Right lobe of liver (tissue), 6 donors: ENCODE data around the gene SLC23A3. TPM values are rescaled to one million over a fixed set of nuclear protein-coding genes. Genes with fewer than 3 reads are reported as not detected.

Source experiments
- ATAC-seq, 4 donors: fragments of 200-7000 bp; cut with Tn5 transposase; one replicate each; pipeline ENCODE4 v1.9.1; 2020; ENCODE audit warnings: mild to moderate bottlenecking in 4 of 4, moderate library complexity in 4 of 4
- DNase-seq, 3 donors: peaks; one replicate each; pipeline ENCODE4 v3.0.0-alpha.2; 2020
- H3K27ac ChIP-seq, 3 donors: fragments of 200-600 bp; one replicate each; pipeline ENCODE4 v1.8.0; 2022
- H3K27me3 ChIP-seq, 2 donors: fragments of 200-600 bp; one replicate each; pipeline ENCODE4 v1.8.0; 2022
- H3K36me3 ChIP-seq, 4 donors: fragments of 200-600 bp; sonication (generic) in 1 of 4; one replicate each; pipeline versions ENCODE4 v1.5.1 to v1.8.0; 2017 to 2022; ENCODE audit warnings: control low read depth in 1 of 4
- H3K4me1 ChIP-seq, 4 donors: fragments of 200-600 bp; sonication (generic) in 1 of 4; one replicate each; pipeline versions ENCODE4 v1.5.1 to v1.8.0; 2017 to 2022; ENCODE audit warnings: control low read depth in 1 of 4
- H3K4me3 ChIP-seq, 3 donors: fragments of 200-600 bp; one replicate each; pipeline ENCODE4 v1.8.0; 2022
- H3K9me3 ChIP-seq, 4 donors: fragments of 200-600 bp; sonication (generic) in 1 of 4; one replicate each; pipeline versions ENCODE4 v1.5.1 to v1.8.0; 2017 to 2022; ENCODE audit warnings: control low read depth in 1 of 4
- POLR2A ChIP-seq: fragments of 450-650 bp; IDR thresholded peaks from one replicate; pipeline ENCODE4 v1.6.1; 2017; ENCODE audit warnings: antibody characterized with exemption, mild to moderate bottlenecking
- WGBS: methylation state at CpG from one replicate; pipeline ENCODE4 v1.1.6; 2018; ENCODE audit warnings: low coverage, low lambda C conversion rate; ENCODE audit not compliant: insufficient coverage; ENCODE audit errors: missing lambda C conversion rate; 5-methylcytosine and 5-hydroxymethylcytosine counted together
- intact Hi-C, 2 donors: fragments of 100-400 bp; cut with DNase I; formaldehyde crosslinking; loops; one replicate each; pipeline versions ENCODE4 v1.11.2 to v1.14.1; 2022
- total RNA-seq, 6 experiments: library from RNA; depleted of rRNA in 2 of 6; stranded (reverse); fragments of >200 nt in 2 of 6; fragmentation: NEBNext Ultra II Directional in 3 of 6; extraction: Animal tissue kit (Norgen Biotek cat#: 25700) in 3 of 6; gene quantifications; one replicate each; pipeline versions ENCODE4 v1.1.0 to v1.2.4, GENCODE V29; 2016 to 2023
- TF ChIP-seq, protein P1 (sequence below), 4 donors: fragments of 200-600 bp in 3 of 4; fragments of 450-650 bp in 1 of 4; IDR thresholded peaks; one replicate each; pipeline versions ENCODE4 v1.5.1 to v1.8.0; 2016 to 2022; ENCODE audit warnings: antibody characterized with exemption in 4 of 4, mild to moderate bottlenecking in 2 of 4
- donor health status: DM: no; HTN: yes; CAD: no.
- donor health status: DM: no; HTN: no; CAD: no.
- donor health status: DM: no; HTN: no; CAD: no.
- donor health status: DM: no; HTN: yes; CAD: no.
- donor health status: DM: no; HTN: yes; CAD: no.

The SLC23A3 gene
- total RNA-seq, 6 experiments from 2014 or later: 0.62 to 4.9 (median 2.1) TPM

- no peak for ATAC-seq
- TF ChIP-seq POLR2A: no peak
- TF ChIP-seq, protein P1, sequence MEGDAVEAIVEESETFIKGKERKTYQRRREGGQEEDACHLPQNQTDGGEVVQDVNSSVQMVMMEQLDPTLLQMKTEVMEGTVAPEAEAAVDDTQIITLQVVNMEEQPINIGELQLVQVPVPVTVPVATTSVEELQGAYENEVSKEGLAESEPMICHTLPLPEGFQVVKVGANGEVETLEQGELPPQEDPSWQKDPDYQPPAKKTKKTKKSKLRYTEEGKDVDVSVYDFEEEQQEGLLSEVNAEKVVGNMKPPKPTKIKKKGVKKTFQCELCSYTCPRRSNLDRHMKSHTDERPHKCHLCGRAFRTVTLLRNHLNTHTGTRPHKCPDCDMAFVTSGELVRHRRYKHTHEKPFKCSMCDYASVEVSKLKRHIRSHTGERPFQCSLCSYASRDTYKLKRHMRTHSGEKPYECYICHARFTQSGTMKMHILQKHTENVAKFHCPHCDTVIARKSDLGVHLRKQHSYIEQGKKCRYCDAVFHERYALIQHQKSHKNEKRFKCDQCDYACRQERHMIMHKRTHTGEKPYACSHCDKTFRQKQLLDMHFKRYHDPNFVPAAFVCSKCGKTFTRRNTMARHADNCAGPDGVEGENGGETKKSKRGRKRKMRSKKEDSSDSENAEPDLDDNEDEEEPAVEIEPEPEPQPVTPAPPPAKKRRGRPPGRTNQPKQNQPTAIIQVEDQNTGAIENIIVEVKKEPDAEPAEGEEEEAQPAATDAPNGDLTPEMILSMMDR (IDR thresholded peaks at IDR 0.05): no peak
Measured at GRCh38 chr2:219199470-219200211, 29.8 kb upstream of the SLC23A3 start.

DNA sequence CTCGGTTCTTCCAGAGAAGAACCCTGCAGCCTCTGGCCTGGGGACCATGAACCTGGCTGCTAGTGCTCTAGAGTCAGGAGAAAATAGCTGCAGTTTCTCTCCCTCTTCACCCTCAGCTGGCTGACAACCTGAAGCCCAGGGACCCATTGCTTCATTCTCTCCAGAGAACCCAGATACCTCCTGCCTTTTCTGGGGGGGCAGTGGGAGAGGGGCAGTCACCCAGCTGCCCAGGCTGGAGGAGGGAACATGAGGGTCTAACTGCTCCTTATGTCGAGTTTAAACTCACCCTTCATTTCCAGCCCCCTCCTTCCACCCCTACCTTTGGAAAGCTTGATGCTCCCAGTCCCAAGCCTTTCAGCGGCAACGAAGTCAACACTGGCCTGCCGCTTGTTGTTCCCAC, 29.1 kb upstream of the SLC23A3 start:
- WGBS: 82% methylated on average over 4 of the region's 5 CpGs
- intact Hi-C loops: no loop called here
- H3K36me3 ChIP-seq: no peaks in the 10 kb centered on the region
- no peak for ATAC-seq
- no peak for TF ChIP-seq POLR2A
- TF ChIP-seq, protein P1 (IDR thresholded peaks at IDR 0.05): no peak
- no peak overlapping the region for H3K27ac ChIP-seq
- no peaks in the 10 kb centered on the region for H3K9me3 ChIP-seq
- no peak overlapping the region for H3K4me3 ChIP-seq
- H3K27me3 ChIP-seq: no peaks in the 10 kb centered on the region
- peak in 1 of 3 donors; percentile 17 for DNase-seq
- no peaks in the 10 kb centered on the region for H3K4me1 ChIP-seq

More at GRCh38 chr2:219199470-219200211, 29.8 kb upstream of the SLC23A3 start:
- Histone ChIP-seq H3K9me3 (no peaks in the 10 kb centered on the region), H3K4me1 (no peaks in the 10 kb centered on the region), H3K36me3 (no peaks in the 10 kb centered on the region), H3K27ac (no peak overlapping the region), H3K27me3 (no peaks in the 10 kb centered on the region), H3K4me3 (no peak overlapping the region)
- no peak for DNase-seq
- intact Hi-C loops: no loop called here
- 77% methylated on average over 12 of the region's 12 CpGs for WGBS

DNA sequence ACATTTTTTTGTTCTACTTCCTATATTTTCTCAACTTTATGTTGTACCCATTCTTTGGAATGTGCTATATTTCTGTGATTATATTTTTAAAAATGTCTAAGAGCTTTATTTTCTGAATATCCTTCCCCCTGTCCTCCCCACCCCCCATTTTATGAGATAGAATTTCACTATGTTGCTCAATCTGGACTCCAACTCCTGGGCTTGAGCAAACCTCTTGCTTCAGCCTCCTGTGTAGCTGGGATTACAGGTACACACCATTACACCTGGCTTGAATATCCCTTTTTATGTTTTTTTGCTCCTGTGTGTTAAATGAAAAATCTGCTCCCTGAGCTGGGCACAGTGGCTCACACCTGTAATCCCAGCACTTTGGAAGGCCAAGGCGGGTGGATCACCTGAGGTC, 27.6 kb upstream of the SLC23A3 start:
- H3K9me3 ChIP-seq: no peaks in the 10 kb centered on the region
- no peak overlapping the region for H3K27ac ChIP-seq
- intact Hi-C loops: no loop called here
- H3K36me3 ChIP-seq: no peaks in the 10 kb centered on the region
- no peak for TF ChIP-seq POLR2A
- TF ChIP-seq, protein P1 (IDR thresholded peaks at IDR 0.05): no peak
- DNase-seq (no peak), ATAC-seq (no peak)
- 89% methylated on average over 1 of the region's 1 CpG for WGBS
- H3K4me3 ChIP-seq: no peak overlapping the region
- no peaks in the 10 kb centered on the region for H3K27me3 ChIP-seq
- no peaks in the 10 kb centered on the region for H3K4me1 ChIP-seq

GRCh38 chr2:219186754-219187456, 17.1 kb upstream of the SLC23A3 start:
- Histone ChIP-seq H3K4me3 (no peak overlapping the region), H3K36me3 (peaks cover 0 to 31% (median 10%) of the 10 kb centered on the region in 4 donors), H3K27ac (no peak overlapping the region), H3K9me3 (no peaks in the 10 kb centered on the region), H3K4me1 (no peaks in the 10 kb centered on the region), H3K27me3 (no peaks in the 10 kb centered on the region)
- TF ChIP-seq, protein P1 (IDR thresholded peaks at IDR 0.05): no peak
- TF ChIP-seq POLR2A: no peak
- no peak for ATAC-seq
- WGBS: 87% methylated on average over 5 of the region's 7 CpGs
- no peak for DNase-seq
- intact Hi-C loops: no loop called here
